Measurements from ENCODE around the gene SBK1. TPM values are rescaled to one million over a fixed set of nuclear protein-coding genes. Genes with fewer than 3 reads are reported as not detected.
"Not testable (repeated sequence)": the region's sequence is repeated elsewhere in the genome, so short reads cannot be mapped to it uniquely, and the experiment has no call there.

SBK1 gene
- total RNA-seq: not detected

- Histone ChIP-seq H3K27me3 (no peaks in the 10 kb centered on the region), H3K9me3 (no peaks in the 10 kb centered on the region), H3K36me3 (no peaks in the 10 kb centered on the region), H3K27ac (no peak within 1 kb of the TSS), H3K4me1 (peaks cover 7 to 9% of the 10 kb centered on the region in 2 donors), H3K4me3 (peak within 1 kb of the TSS; percentile 70 to 76)
- intact Hi-C loops (cut with DNase I): no loop called here
- peak in 1 of 2 donors; percentile 73 for DNase-seq (ENCODE audit: low spot score in 2 of 2)
- TF ChIP-seq, protein P1, sequence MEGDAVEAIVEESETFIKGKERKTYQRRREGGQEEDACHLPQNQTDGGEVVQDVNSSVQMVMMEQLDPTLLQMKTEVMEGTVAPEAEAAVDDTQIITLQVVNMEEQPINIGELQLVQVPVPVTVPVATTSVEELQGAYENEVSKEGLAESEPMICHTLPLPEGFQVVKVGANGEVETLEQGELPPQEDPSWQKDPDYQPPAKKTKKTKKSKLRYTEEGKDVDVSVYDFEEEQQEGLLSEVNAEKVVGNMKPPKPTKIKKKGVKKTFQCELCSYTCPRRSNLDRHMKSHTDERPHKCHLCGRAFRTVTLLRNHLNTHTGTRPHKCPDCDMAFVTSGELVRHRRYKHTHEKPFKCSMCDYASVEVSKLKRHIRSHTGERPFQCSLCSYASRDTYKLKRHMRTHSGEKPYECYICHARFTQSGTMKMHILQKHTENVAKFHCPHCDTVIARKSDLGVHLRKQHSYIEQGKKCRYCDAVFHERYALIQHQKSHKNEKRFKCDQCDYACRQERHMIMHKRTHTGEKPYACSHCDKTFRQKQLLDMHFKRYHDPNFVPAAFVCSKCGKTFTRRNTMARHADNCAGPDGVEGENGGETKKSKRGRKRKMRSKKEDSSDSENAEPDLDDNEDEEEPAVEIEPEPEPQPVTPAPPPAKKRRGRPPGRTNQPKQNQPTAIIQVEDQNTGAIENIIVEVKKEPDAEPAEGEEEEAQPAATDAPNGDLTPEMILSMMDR (IDR thresholded peaks at IDR 0.05): no peak
These were observed at the start of gene SBK1 for GRCh38 chr16:28291651-28292626. SBK1 (plus strand) TSS chr16:28292525; CDS start chr16:28317392, 24,867 bp downstream.

DNA sequence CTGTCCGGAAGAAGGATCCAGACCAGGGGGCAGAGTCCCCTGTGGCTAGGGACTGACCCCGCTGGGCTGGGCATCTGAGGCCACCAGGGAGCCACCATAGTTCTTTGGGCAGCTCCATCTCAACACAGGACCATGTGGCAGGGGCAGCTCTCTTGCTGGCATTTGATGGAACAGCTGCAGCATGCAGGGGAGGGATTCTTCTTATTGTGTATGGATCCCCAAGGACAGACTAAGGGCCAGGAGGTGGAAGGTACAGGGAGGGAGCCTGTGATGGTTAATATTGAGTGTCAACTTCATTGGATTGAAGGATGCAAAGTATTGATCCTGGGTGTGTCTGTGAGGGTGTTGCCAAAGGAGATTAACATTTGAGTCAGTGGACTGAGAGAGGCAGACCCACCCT lies 42.8 kb upstream of the SBK1 start:
- H3K27me3 ChIP-seq; H3K4me3 ChIP-seq; H3K36me3 ChIP-seq; H3K9me3 ChIP-seq; H3K27ac ChIP-seq; DNase-seq (ENCODE audit: low spot score in 2 of 2); intact Hi-C loops (cut with DNase I); H3K4me1 ChIP-seq: not testable (repeated sequence)

GRCh38 chr16:28250999-28251398 lies 41.3 kb upstream of the SBK1 start:
- TF ChIP-seq, protein P1 (IDR thresholded peaks at IDR 0.05): no peak
- H3K4me1 ChIP-seq: no peaks in the 10 kb centered on the region
- no peaks in the 10 kb centered on the region for H3K36me3 ChIP-seq
- no peak overlapping the region for H3K4me3 ChIP-seq
- intact Hi-C loops (cut with DNase I): no loop called here
- no peak for DNase-seq (ENCODE audit: low spot score in 2 of 2)
- H3K9me3 ChIP-seq: peaks cover 0 to 5% of the 10 kb centered on the region in 2 donors
- H3K27ac ChIP-seq: no peak overlapping the region
- H3K27me3 ChIP-seq: no peaks in the 10 kb centered on the region

- TF ChIP-seq, protein P1 (IDR thresholded peaks at IDR 0.05): no peak
- Histone ChIP-seq H3K36me3 (no peaks in the 10 kb centered on the region), H3K9me3 (peaks cover 0 to 5% of the 10 kb centered on the region in 2 donors), H3K4me3 (no peak overlapping the region), H3K4me1 (peaks cover 6 to 11% of the 10 kb centered on the region in 2 donors), H3K27me3 (no peaks in the 10 kb centered on the region), H3K27ac (no peak overlapping the region)
- no peak for DNase-seq (ENCODE audit: low spot score in 2 of 2)
- intact Hi-C loops (cut with DNase I): no loop called here
These were observed 38.2 kb upstream of the SBK1 start for GRCh38 chr16:28254158-28254557.

- H3K9me3 ChIP-seq: peaks cover 0 to 5% of the 10 kb centered on the region in 2 donors
- TF ChIP-seq, protein P1 (IDR thresholded peaks at IDR 0.05): no peak
- no peak overlapping the region for H3K27ac ChIP-seq
- H3K27me3 ChIP-seq: no peaks in the 10 kb centered on the region
- no peaks in the 10 kb centered on the region for H3K36me3 ChIP-seq
- no peak for DNase-seq (ENCODE audit: low spot score in 2 of 2)
- intact Hi-C loops (cut with DNase I): no loop called here
- H3K4me1 ChIP-seq: peaks cover 6 to 12% of the 10 kb centered on the region in 2 donors
- no peak overlapping the region for H3K4me3 ChIP-seq
These were observed 36.5 kb upstream of the SBK1 start for GRCh38 chr16:28255838-28256237.

- peaks cover 0 to 5% of the 10 kb centered on the region in 2 donors for H3K9me3 ChIP-seq
- no peak overlapping the region for H3K4me3 ChIP-seq
- intact Hi-C loops (cut with DNase I): no loop called here
- H3K27me3 ChIP-seq: no peaks in the 10 kb centered on the region
- no peak overlapping the region for H3K27ac ChIP-seq
- peaks cover 6 to 12% of the 10 kb centered on the region in 2 donors for H3K4me1 ChIP-seq
- TF ChIP-seq, protein P1 (IDR thresholded peaks at IDR 0.05): no peak
- no peak for DNase-seq (ENCODE audit: low spot score in 2 of 2)
- H3K36me3 ChIP-seq: no peaks in the 10 kb centered on the region
These were observed 35.1 kb upstream of the SBK1 start for GRCh38 chr16:28257256-28257655.

All from ascending aorta (tissue), 2 donors.